Caki2 (cell line): Measurements from ENCODE around the gene TULP4. TPM values are rescaled to one million over a fixed set of nuclear protein-coding genes. Genes with fewer than 3 reads are reported as not detected.

Experiments used
- DNase-seq: peaks from one replicate; pipeline ENCODE4 v3.0.0-alpha.2; 2015; ENCODE audit warnings: low read depth
- in situ Hi-C: cut with HindIII; loops from 2 replicates; pipeline ENCODE4 v1.10.0; 2016; ENCODE audit warnings: low sequenced_read_pairs, low pct_unique_long_range_greater_than_20kb, mixed read lengths
- total RNA-seq: library from RNA; depleted of rRNA; stranded (reverse); fragments of >200 nt; shearing (Covaris generic); gene quantifications from 2 replicates; pipeline ENCODE4 v1.2.3, GENCODE V29; 2014; ENCODE audit warnings: low replicate concordance; rRNA removed

The TULP4 gene
- 23.0 and 36.0 TPM in 2 replicates for total RNA-seq

GRCh38 chr6:158312165-158312564, at the start of gene TULP4:
TULP4 (plus strand) TSS chr6:158312465; CDS start chr6:158314017, 1,552 bp downstream.
- in situ Hi-C loops = no loop called here
- DNase-seq = no peak

- no peak for DNase-seq
- in situ Hi-C loops = no loop called here
Measured at GRCh38 chr6:158262755-158263154, 49.5 kb upstream of the TULP4 start.

- in situ Hi-C loops = no loop called here
- no peak for DNase-seq
Measured at GRCh38 chr6:158264180-158264579, 48.1 kb upstream of the TULP4 start.

GRCh38 chr6:158266131-158266530, 46.1 kb upstream of the TULP4 start:
- no peak for DNase-seq
- in situ Hi-C loops = no loop called here

- in situ Hi-C loops = no loop called here
- DNase-seq = no peak
Measured at GRCh38 chr6:158268361-158269147, 43.7 kb upstream of the TULP4 start.

- no peak for DNase-seq
- in situ Hi-C loops = no loop called here
Measured at GRCh38 chr6:158269657-158270056, 42.6 kb upstream of the TULP4 start.

- in situ Hi-C loops = no loop called here
Measured at GRCh38 chr6:158270389-158271127, 41.7 kb upstream of the TULP4 start.

GRCh38 chr6:158272324-158272723, 39.9 kb upstream of the TULP4 start:
- DNase-seq = no peak
- in situ Hi-C loops = no loop called here

More at GRCh38 chr6:158270389-158271127, 41.7 kb upstream of the TULP4 start:
- DNase-seq = no peak

GRCh38 chr6:158278004-158278403, 34.3 kb upstream of the TULP4 start:
- DNase-seq = no peak
- in situ Hi-C loops = no loop called here

- no peak for DNase-seq
- in situ Hi-C loops = no loop called here
Measured at GRCh38 chr6:158279615-158280014, 32.6 kb upstream of the TULP4 start.

- in situ Hi-C loops = no loop called here
- DNase-seq = no peak
Measured at GRCh38 chr6:158283304-158283980, 28.8 kb upstream of the TULP4 start.

- DNase-seq = no peak
- in situ Hi-C loops = no loop called here
Measured at GRCh38 chr6:158284007-158284875, 28.0 kb upstream of the TULP4 start.

- in situ Hi-C loops = no loop called here
- DNase-seq = no peak
Measured at GRCh38 chr6:158284876-158285655, 27.2 kb upstream of the TULP4 start.

- in situ Hi-C loops = no loop called here
Measured at GRCh38 chr6:158285656-158286021, 26.6 kb upstream of the TULP4 start.

GRCh38 chr6:158286413-158286812, 25.9 kb upstream of the TULP4 start:
- no peak for DNase-seq
- in situ Hi-C loops = no loop called here

More at GRCh38 chr6:158285656-158286021, 26.6 kb upstream of the TULP4 start:
- DNase-seq = no peak

- DNase-seq = no peak
- in situ Hi-C loops = no loop called here
Measured at GRCh38 chr6:158287047-158287446, 25.2 kb upstream of the TULP4 start.

- DNase-seq = no peak
- in situ Hi-C loops = no loop called here
Measured at GRCh38 chr6:158290040-158290439, 22.2 kb upstream of the TULP4 start.
